ENCODE data around the gene FIP1L1.
A peak's percentile ranks its signal among the peaks of the same experiment; 100 is the strongest.

FIP1L1 gene

GRCh38 chr4:53354012-53354722 lies 23.3 kb upstream of the FIP1L1 start:
- no peak for TF ChIP-seq CTCF (IDR thresholded peaks at IDR 0.05; ENCODE audit: low read length, missing control alignments)
- DNase-seq (ENCODE audit: low read depth), result no peak
- no peak overlapping the region for H3K4me3 ChIP-seq (replicated peaks; ENCODE audit: low read depth, low read length)

- H3K4me3 ChIP-seq (replicated peaks; ENCODE audit: low read depth, low read length), result no peak overlapping the region
- no peak for TF ChIP-seq CTCF (IDR thresholded peaks at IDR 0.05; ENCODE audit: low read length, missing control alignments)
- DNase-seq (ENCODE audit: low read depth), result no peak
Observed at GRCh38 chr4:53355930-53356521, 21.4 kb upstream of the FIP1L1 start.

- peak; percentile 19 for DNase-seq (ENCODE audit: low read depth)
- no peak overlapping the region for H3K4me3 ChIP-seq (replicated peaks; ENCODE audit: low read depth, low read length)
- TF ChIP-seq CTCF (IDR thresholded peaks at IDR 0.05; ENCODE audit: low read length, missing control alignments), result no peak
Observed at GRCh38 chr4:53361451-53361850, 16.0 kb upstream of the FIP1L1 start.

GRCh38 chr4:53362093-53362492 lies 15.3 kb upstream of the FIP1L1 start:
- H3K4me3 ChIP-seq (replicated peaks; ENCODE audit: low read depth, low read length), result no peak overlapping the region
- DNase-seq (ENCODE audit: low read depth), result no peak
- TF ChIP-seq CTCF (IDR thresholded peaks at IDR 0.05; ENCODE audit: low read length, missing control alignments), result no peak

- peak overlapping the region; percentile 97 for H3K4me3 ChIP-seq (replicated peaks; ENCODE audit: low read depth, low read length)
- DNase-seq (ENCODE audit: low read depth), result no peak
- TF ChIP-seq CTCF (IDR thresholded peaks at IDR 0.05; ENCODE audit: low read length, missing control alignments), result no peak
Observed at GRCh38 chr4:53364624-53365023, 12.8 kb upstream of the FIP1L1 start.

- peak overlapping the region; percentile 97 for H3K4me3 ChIP-seq (replicated peaks; ENCODE audit: low read depth, low read length)
- TF ChIP-seq CTCF (IDR thresholded peaks at IDR 0.05; ENCODE audit: low read length, missing control alignments), result no peak
- peak; percentile 17 for DNase-seq (ENCODE audit: low read depth)
Observed at GRCh38 chr4:53365121-53365485, 12.3 kb upstream of the FIP1L1 start.
